Urinary bladder (tissue), 4 donors: ENCODE data around the gene S100A4. TPM values are rescaled to one million over a fixed set of nuclear protein-coding genes. Genes with fewer than 3 reads are reported as not detected.
"Not testable (repeated sequence)": the region's sequence is repeated elsewhere in the genome, so short reads cannot be mapped to it uniquely, and the experiment has no call there.

Experiments used
- DNase-seq: peaks from one replicate; pipeline ENCODE4 v3.0.0-alpha.2; 2015; ENCODE audit errors: extremely low spot score
- H3K27ac ChIP-seq: one replicate; pipeline ENCODE4 v1.5.1; 2013; ENCODE audit warnings: low read depth, mild to moderate bottlenecking, moderate library complexity
- H3K36me3 ChIP-seq: one replicate; pipeline ENCODE4 v1.6.1; 2013; ENCODE audit warnings: mild to moderate bottlenecking, moderate library complexity; ENCODE audit not compliant: insufficient read depth
- H3K4me1 ChIP-seq: one replicate; pipeline ENCODE4 v1.6.1; 2013; ENCODE audit warnings: mild to moderate bottlenecking, moderate library complexity; ENCODE audit not compliant: insufficient read depth
- H3K4me3 ChIP-seq: one replicate; pipeline ENCODE4 v1.5.1; 2013; ENCODE audit warnings: low read depth, low read length
- WGBS: extraction: QIAGEN DNeasy Blood & Tissue Kit; methylation state at CpG from one replicate; pipeline ENCODE4 v1.1.7; 2013; 5-methylcytosine and 5-hydroxymethylcytosine counted together
- polyA plus RNA-seq: library from polyadenylated mRNA; stranded (reverse); fragments of 200-250 nt; gene quantifications from one replicate; pipeline ENCODE4 v1.2.3, GENCODE V29; 2013
- total RNA-seq: library from RNA; depleted of rRNA; stranded (reverse); fragments of >200 nt; gene quantifications from one replicate; pipeline ENCODE4 v1.2.3, GENCODE V29; 2014
- donor health status: healthy with polysubstance abuse.
- donor health status: healthy.

Gene S100A4
- total and polyA plus RNA-seq, 2 donors, result 113 to 440 TPM

DNA sequence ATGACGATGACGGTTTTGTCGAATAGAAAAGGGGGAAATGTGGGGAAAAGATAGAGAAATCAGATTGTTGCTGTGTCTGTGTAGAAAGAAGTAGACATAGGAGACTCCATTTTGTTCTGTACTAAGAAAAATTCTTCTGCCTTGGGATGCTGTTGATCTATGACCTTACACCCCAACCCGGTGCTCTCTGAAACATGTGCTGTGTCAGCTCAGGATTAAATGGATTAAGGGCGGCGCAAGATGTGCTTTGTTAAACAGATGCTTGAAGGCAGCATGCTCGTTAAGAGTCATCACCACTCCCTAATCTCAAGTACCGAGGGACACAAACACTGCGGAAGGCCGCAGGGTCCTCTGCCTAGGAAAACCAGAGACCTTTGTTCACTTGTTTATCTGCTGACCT lies 29.9 kb upstream of the S100A4 start:
- not testable (repeated sequence) for DNase-seq
- WGBS, result 83% methylated on average over 10 of the region's 10 CpGs

DNA sequence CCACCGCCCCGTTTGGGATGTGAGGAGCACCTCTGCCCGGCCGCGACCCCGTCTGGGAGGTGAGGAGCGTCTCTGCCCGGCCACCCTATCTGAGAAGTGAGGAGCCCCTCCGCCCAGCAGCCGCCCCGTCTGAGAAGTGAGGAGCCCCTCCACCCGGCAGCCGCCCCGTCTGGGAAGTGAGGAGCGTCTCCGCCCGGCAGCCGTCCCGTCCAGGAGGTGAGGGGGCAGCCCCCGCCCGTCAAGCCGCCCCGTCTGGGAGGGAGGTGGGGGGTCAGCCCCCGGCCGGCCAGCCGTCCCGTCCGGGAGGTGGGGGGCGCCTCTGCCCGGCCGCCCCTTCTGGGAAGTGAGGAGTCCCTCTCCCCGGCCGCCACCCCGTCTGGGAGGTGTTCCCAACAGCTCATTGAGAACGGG lies 29.5 kb upstream of the S100A4 start:
- not testable (repeated sequence) for DNase-seq, H3K36me3 ChIP-seq, H3K27ac ChIP-seq, H3K4me3 ChIP-seq, H3K4me1 ChIP-seq
- 88% methylated on average over 35 of the region's 35 CpGs for WGBS

More for the DNA sequence above, 29.9 kb upstream of the S100A4 start:
- H3K4me3 ChIP-seq, H3K27ac ChIP-seq, H3K4me1 ChIP-seq, H3K36me3 ChIP-seq: not testable (repeated sequence)

DNA sequence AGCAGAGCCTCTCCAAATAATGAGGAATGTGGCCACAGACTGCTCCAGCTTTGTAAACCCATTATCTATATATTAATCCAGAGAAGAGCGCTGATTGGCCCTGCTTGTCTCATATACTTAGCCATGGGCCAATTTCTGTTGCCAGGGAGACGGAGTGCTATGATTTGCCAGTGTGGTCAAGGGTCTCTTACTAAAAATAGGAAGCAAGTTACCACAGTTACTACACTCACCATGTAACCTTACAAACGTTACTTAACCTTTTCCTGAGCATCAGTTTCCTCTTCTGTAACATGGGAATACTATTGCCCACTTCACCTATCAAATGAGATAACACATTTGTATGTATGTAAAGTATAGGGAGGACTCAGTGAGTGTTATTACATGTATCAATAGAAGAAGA lies 27.7 kb upstream of the S100A4 start:
- no peak for DNase-seq

DNA sequence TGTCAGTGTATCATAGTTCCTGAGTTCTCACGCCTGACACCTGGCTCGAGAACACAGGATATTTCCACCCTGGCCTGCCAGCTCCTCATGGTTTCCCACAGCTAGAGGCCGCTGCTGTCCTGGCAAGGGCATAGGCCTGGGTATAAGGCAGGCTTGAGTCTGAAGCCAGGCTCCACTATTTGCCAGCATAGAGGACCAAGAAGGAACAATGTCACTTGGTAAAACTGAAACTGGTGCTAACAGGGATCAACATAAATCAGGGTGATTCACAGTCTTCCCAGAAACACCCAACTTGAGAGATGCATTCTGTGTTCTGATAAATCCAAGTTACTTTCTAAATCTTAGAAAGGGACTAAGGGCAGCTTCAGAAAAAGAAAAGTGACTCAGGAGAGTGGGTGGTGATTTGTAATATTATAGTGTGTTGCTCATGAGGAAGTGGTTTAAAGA lies 27.0 kb upstream of the S100A4 start:
- Histone ChIP-seq H3K4me1 (no peaks in the 10 kb centered on the region), H3K36me3 (no peaks in the 10 kb centered on the region), H3K4me3 (no peak overlapping the region), H3K27ac (no peak overlapping the region)
- DNase-seq, result peak; percentile 39
- WGBS, result 16% methylated on average over 3 of the region's 3 CpGs

More for the DNA sequence above, 27.7 kb upstream of the S100A4 start:
- Histone ChIP-seq H3K4me3 (no peak overlapping the region), H3K4me1 (no peaks in the 10 kb centered on the region), H3K36me3 (no peaks in the 10 kb centered on the region), H3K27ac (no peak overlapping the region)
- 80% methylated on average over 3 of the region's 3 CpGs for WGBS

DNA sequence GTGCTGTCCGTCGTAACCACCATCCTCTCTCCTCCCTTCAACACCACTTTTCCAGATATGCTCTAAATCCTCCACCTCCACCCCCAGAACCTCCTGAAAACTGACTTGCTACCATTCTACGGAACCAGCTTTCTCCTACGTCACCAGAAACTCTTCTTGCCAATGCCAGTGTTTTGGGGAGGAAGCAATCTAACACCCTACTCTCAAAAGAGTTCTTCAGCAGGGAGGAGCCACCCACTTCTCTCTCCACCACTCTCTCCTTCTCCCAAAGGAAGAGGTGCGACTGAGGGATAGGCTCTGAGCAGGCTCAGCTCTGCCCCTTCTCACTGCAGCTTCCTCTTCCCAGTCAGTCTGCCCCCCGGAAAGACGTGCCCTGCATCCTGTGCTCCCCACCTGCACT lies 26.1 kb upstream of the S100A4 start:
- Histone ChIP-seq H3K36me3 (no peaks in the 10 kb centered on the region), H3K4me1 (no peaks in the 10 kb centered on the region), H3K4me3 (no peak overlapping the region), H3K27ac (no peak overlapping the region)
- DNase-seq, result no peak
- WGBS, result 74% methylated on average over 7 of the region's 7 CpGs

DNA sequence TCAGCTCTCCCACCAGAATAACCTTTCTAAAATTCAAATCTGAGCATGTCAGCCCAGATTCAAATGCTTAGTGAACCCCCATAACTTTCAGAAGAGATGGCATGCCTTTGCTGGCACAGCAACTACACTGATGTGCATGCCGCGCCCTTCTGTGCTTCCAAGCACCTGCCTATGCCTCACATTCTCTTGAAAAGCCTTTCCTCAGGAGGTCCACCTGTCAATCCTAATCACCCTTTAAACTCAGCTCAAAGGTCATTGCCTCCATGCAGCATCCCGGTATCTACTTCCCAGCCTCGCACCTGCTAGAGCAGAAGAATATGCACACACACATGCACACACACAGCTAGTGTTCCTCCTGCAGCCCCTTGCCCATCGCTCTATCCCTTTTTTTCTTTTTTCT lies 25.3 kb upstream of the S100A4 start:
- H3K4me3 ChIP-seq, result no peak overlapping the region
- no peaks in the 10 kb centered on the region for H3K4me1 ChIP-seq
- DNase-seq, result no peak
- no peaks in the 10 kb centered on the region for H3K36me3 ChIP-seq
- H3K27ac ChIP-seq, result no peak overlapping the region
- WGBS, result 92% methylated on average over 5 of the region's 5 CpGs

DNA sequence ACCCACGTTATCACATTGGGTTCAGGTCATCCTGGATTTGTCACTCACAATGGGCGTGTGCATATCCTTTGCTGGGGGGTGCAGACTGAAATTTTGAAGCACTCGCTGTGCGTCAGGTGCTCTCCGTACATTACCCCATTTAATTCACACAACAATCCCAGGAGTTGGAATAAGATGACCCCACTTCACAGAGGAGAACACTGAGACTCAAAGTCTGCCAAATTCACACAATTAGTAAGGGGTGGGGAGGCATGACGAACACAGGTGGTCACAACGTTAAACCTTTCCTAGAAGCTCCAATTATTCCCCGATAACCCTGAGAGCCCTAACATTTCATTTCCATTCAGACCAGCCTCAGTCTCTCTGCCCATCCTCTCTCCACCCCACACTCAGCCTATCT lies 23.9 kb upstream of the S100A4 start:
- no peak overlapping the region for H3K4me3 ChIP-seq
- H3K27ac ChIP-seq, result no peak overlapping the region
- WGBS, result 91% methylated on average over 8 of the region's 8 CpGs
- no peaks in the 10 kb centered on the region for H3K4me1 ChIP-seq
- no peaks in the 10 kb centered on the region for H3K36me3 ChIP-seq
- no peak for DNase-seq

DNA sequence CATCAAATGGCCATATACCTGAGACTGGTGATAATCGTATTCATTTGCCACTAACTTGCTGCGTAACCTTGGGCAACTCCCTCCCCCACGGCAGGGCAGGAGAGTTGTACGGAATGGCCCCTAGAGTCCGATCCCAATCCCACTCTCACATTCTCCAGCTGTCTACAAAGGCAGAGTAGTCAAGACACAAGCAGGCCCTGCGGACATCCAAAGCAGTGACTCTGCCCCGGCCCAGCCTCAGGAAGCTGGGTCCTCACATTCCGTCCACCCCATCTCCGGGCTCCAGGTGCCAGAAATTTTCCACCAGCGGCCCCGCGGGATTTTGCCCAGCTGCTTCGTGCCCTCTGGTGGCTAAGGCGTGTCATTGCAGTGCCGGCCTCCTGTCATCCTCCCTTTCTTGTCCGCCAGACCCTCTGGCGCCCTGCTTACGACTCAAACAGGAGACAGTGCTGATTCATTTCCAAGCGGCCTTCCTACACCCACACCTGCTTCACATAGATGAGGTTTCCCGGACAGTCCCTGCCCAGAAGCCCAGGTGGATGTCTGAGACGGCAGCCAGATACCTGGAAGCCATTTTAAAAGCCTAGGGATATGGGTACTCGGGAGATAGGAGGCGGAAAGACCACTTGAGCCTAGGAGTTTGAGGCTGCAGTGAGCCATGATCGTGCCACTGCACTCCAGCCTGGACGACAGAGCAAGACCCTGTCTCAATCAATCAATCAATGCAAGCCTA lies 22.9 kb upstream of the S100A4 start:
- peak; percentile 78 for DNase-seq
- 15% methylated on average over 25 of the region's 25 CpGs for WGBS
- no peaks in the 10 kb centered on the region for H3K36me3 ChIP-seq
- no peak overlapping the region for H3K4me3 ChIP-seq
- peak overlapping the region; percentile 87 for H3K27ac ChIP-seq
- H3K4me1 ChIP-seq, result no peaks in the 10 kb centered on the region

DNA sequence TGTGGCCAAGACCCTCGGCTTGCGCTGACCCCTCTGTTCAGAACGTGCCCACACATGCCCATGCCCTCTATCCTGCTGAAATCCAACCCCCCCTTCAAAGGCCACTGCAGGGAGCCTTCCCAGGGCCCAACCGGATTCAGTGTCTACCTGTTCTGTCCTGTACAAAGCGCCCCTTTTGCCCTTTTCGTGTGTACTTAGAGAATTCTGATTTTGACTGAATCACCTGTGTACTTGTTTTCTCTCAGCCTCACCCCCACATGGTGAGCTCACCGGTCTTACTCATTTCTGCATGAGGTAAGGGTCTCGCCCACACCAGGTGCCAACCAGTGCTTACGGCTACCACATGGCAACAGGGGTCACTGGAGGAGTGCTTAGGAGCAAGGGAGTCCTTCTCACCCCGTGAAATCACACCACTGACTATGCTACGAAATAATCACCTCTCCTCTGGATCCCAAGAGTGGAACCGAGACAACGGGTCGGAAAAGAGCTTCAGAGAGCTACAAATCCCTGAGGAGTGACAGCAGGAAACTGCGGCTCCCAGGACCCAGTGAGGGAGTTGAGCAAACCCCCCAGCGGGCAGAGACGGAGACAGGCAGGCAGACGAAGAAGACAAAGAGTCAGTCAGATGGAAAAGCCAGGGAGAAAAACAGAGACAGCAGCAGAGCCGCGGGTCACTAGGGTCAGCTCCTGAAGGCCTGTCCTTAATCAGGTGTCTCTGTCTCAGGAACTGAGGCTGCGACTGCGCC lies 22.2 kb upstream of the S100A4 start:
- DNase-seq, result peak; percentile 29
- WGBS, result 76% methylated on average over 22 of the region's 22 CpGs
- Histone ChIP-seq H3K36me3 (no peaks in the 10 kb centered on the region), H3K4me1 (no peaks in the 10 kb centered on the region), H3K4me3 (no peak overlapping the region), H3K27ac (peak overlapping the region; percentile 87)

DNA sequence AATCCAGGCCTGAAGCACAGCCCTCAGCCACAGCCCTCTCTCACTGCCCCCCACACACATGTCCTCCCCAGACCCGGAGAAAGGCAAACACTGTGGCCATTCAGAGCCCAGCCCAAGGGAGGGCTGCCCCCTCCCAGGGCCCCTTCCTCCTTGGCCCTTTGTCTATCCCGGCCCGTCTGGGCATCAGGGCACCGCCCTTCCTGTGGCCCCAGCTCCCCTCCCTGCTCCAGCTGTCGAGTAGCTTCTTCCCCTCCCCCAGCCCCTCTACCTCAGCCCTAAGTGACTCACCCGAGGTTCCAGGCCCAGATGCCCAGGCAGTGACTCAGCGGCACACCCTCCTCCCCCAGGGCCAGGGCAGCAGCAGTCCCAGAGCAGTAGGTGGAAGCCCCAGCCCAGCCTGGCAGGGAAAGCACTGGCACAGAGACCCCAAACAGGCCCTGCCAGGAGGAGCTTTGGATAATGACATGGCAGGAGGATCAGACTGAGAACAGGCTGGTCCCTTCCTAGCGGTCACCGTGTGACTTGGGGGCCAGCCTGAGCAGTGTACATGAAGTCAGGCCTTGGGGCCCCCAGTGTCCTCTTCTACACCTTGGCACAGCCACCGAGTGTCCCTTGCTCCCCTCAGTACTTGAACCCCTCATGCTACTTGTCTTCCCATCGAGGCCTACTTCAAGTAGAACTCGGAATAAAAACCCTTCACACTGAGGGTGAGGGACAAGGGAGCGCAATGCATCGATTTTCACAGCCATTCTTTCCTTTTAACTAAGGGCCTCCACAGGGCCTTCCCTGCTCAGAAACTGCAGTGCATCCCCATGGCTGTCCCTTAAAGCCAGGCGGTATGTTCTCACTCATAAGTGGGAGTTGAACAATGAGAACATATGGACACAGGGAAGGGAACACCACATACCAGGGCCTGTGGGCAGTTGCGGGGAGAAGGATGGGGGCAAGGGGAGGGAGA lies 21.1 kb upstream of the S100A4 start:
- Histone ChIP-seq H3K27ac (peak overlapping the region; percentile 95), H3K4me3 (no peak overlapping the region), H3K4me1 (no peaks in the 10 kb centered on the region), H3K36me3 (no peaks in the 10 kb centered on the region)
- WGBS, result 43% methylated on average over 16 of the region's 16 CpGs
- DNase-seq, result peak; percentile 85

DNA sequence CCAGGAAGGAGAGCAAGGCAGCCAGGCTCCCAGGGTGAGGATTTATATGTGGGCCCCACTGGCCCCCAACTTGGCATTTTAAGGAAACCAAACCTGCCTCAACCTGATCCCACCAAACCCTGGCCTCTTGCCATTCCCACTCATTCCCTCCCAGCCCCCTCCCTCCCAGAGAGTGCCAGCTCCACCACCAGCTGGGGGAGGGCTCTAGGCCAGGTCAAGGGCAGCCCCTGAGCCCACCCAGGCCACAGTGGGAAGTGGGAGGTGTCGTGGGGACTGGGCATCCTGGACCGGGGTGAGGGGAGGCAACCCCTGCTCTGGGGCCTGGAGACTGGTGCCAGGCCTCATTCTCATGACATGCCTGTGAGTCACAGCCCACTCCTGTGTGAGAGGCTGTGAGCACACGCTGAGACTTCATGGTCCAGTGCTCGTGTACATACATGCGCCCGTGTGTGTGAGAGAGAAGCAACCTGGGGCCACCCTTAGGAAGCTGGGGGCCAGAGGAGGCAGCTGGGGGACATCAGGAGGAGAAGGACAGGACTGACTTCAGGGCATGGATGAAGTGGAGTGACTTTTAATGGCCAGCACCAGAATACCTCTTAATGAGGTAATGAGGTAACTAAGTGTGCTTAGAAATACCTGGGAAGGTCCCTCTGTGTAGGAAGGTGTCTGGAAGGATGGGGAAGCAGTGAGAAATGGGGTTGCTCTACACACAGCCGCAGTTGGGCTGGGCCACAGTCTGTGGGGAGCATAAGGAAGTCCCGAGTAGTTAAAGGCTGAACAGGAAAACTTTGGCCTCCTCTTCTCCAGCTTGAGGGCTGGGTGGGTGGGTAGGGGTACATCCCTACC lies 20.1 kb upstream of the S100A4 start, which contains the start of gene S100A2:
S100A2 (minus strand) TSS at position 316 of the 846 bp plus-strand sequence. CDS start 1,967 bp downstream, outside the sequence.
- H3K4me1 ChIP-seq, result no peaks in the 10 kb centered on the region
- H3K36me3 ChIP-seq, result no peaks in the 10 kb centered on the region
- WGBS, result 44% methylated on average over 8 of the region's 8 CpGs
- peak within 1 kb of the TSS; percentile 95 for H3K27ac ChIP-seq
- DNase-seq, result no peak
- no peak within 1 kb of the TSS for H3K4me3 ChIP-seq

DNA sequence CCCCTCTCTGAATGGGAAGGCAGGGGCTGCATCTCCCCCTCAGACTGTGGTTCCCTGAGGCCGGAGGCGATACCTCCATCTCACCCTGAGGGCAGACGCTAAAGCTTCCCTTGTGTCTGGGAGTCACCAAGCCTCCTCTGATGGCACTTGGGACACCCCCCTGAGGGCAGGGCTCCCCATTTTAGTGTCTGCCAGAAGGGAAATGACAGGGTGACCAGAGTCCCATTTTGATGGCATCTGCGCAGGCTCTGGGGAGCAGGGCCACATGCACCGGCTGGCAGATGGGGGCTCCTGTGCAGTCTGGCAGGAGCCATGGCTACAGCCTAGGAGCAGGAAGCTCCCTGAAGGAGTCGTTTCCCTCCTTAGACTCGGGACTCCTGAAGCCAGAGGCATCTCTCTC lies 18.4 kb upstream of the S100A4 start:
- Histone ChIP-seq H3K4me1 (no peaks in the 10 kb centered on the region), H3K27ac (no peak overlapping the region), H3K36me3 (no peaks in the 10 kb centered on the region), H3K4me3 (no peak overlapping the region)
- WGBS, result 88% methylated on average over 7 of the region's 7 CpGs
- DNase-seq, result no peak
